WTC11 (cell line): ENCODE data around the gene COG5. TPM values are rescaled to one million over a fixed set of nuclear protein-coding genes. Genes with fewer than 3 reads are reported as not detected.

ENCODE experiments used
- ATAC-seq: fragments of 200-7000 bp; cut with Tn5 transposase; 2 replicates; pipeline ENCODE4 v1.10.0; 2021; ENCODE audit warnings: mild to moderate bottlenecking, moderate library complexity
- CTCF ChIA-PET: fragments of 300-600 bp; sonication (Branson Sonifier 250); formaldehyde crosslinking; loops from one replicate; lab custom pipeline; 2021; ENCODE audit warnings: antibody characterized with exemption; lab: Charles Lee
- POLR2A ChIA-PET: fragments of 350-600 bp; sonication (Branson Sonifier 250); formaldehyde crosslinking; loops from one replicate; lab custom pipeline; 2021; ENCODE audit warnings: antibody characterized with exemption; lab: Charles Lee
- DNase-seq: peaks from one replicate; pipeline ENCODE4 v3.0.0; 2021; ENCODE audit warnings: low spot score
- H3K27ac Mint-ChIP-seq: 2 replicates; pipeline ENCODE4 v1.8.0; 2021; ENCODE audit warnings: mixed read lengths
- H3K27me3 Mint-ChIP-seq: 2 replicates; pipeline ENCODE4 v1.8.0; 2021; ENCODE audit warnings: low read depth, mild to moderate bottlenecking, moderate library complexity, mixed read lengths
- H3K36me3 Mint-ChIP-seq: 2 replicates; pipeline ENCODE4 v1.8.0; 2021; ENCODE audit warnings: mixed read lengths
- H3K4me1 Mint-ChIP-seq: 2 replicates; pipeline ENCODE4 v1.8.0; 2022; ENCODE audit warnings: mixed read lengths
- H3K4me3 Mint-ChIP-seq: 2 replicates; pipeline ENCODE4 v1.8.0; 2021; ENCODE audit warnings: mild to moderate bottlenecking, moderate library complexity, mixed read lengths
- H3K9me3 Mint-ChIP-seq: 2 replicates; pipeline ENCODE4 v1.8.0; 2021; ENCODE audit warnings: mixed read lengths
- FOXJ3 ChIP-seq: sonication (generic); formaldehyde crosslinking; IDR thresholded peaks from 2 replicates; pipeline ENCODE4 v1.9.0; 2021; ENCODE audit warnings: missing genetic modification reagents, mild to moderate bottlenecking, borderline replicate concordance
- FOXK1 ChIP-seq: sonication (generic); formaldehyde crosslinking; IDR thresholded peaks from 2 replicates; pipeline ENCODE4 v1.8.0; 2022; ENCODE audit warnings: mild to moderate bottlenecking, moderate library complexity, missing genetic modification reagents
- FOXP1 ChIP-seq: sonication (generic); formaldehyde crosslinking; IDR thresholded peaks from 2 replicates; pipeline ENCODE4 v1.8.0; 2022; ENCODE audit warnings: missing genetic modification reagents, mild to moderate bottlenecking, moderate library complexity, borderline replicate concordance
- GABPB1 ChIP-seq: sonication (generic); formaldehyde crosslinking; IDR thresholded peaks from 2 replicates; pipeline ENCODE4 v1.8.1; 2023; ENCODE audit warnings: mild to moderate bottlenecking, missing genetic modification reagents
- HMGA2 ChIP-seq: fragments of 250-450 bp; sonication (Bioruptor Pico); IDR thresholded peaks from 2 replicates; pipeline ENCODE4 v1.4.0; 2021; ENCODE audit warnings: mild to moderate bottlenecking, moderate library complexity
- JUN ChIP-seq: sonication (generic); formaldehyde crosslinking; IDR thresholded peaks from 2 replicates; pipeline ENCODE4 v1.8.0; 2023; ENCODE audit warnings: mild to moderate bottlenecking, missing genetic modification reagents
- MXD4 ChIP-seq: fragments of 250-450 bp; sonication (Bioruptor Pico); IDR thresholded peaks from 2 replicates; pipeline ENCODE4 v1.8.0; 2021; ENCODE audit warnings: mild to moderate bottlenecking, moderate library complexity, borderline replicate concordance
- MYBL2 ChIP-seq: sonication (generic); formaldehyde crosslinking; IDR thresholded peaks from 2 replicates; pipeline ENCODE4 v1.8.1; 2023; ENCODE audit warnings: mild to moderate bottlenecking, moderate library complexity, missing genetic modification reagents
- NFATC4 ChIP-seq: fragments of 250-450 bp; sonication (Bioruptor Pico); IDR thresholded peaks from 2 replicates; pipeline ENCODE4 v1.9.0; 2021; ENCODE audit warnings: mild to moderate bottlenecking
- NFYB ChIP-seq: sonication (generic); formaldehyde crosslinking; conservative IDR thresholded peaks from 2 replicates; pipeline ENCODE4 v1.8.0; 2022; ENCODE audit warnings: low read depth, missing genetic modification reagents
- PRRX2 ChIP-seq: fragments of 250-450 bp; sonication (Bioruptor Pico); IDR thresholded peaks from 2 replicates; pipeline ENCODE4 v1.8.0; 2021; ENCODE audit warnings: mild to moderate bottlenecking
- SMAD3 ChIP-seq: sonication (generic); formaldehyde crosslinking; IDR thresholded peaks from 2 replicates; pipeline ENCODE4 v1.8.0; 2022; ENCODE audit warnings: missing genetic modification reagents, mild to moderate bottlenecking, borderline replicate concordance
- TEAD4 ChIP-seq: sonication (generic); formaldehyde crosslinking; IDR thresholded peaks from 2 replicates; pipeline ENCODE4 v1.8.0; 2022; ENCODE audit warnings: mild to moderate bottlenecking, missing genetic modification reagents
- ZBTB21 ChIP-seq: sonication (generic); formaldehyde crosslinking; IDR thresholded peaks from 2 replicates; pipeline ENCODE4 v1.8.1; 2023; ENCODE audit warnings: mild to moderate bottlenecking, missing genetic modification reagents, borderline replicate concordance
- ZNF263 ChIP-seq: sonication (generic); formaldehyde crosslinking; IDR thresholded peaks from 2 replicates; pipeline ENCODE4 v1.8.1; 2022; ENCODE audit warnings: low read depth, mild to moderate bottlenecking, moderate library complexity, missing genetic modification reagents
- total RNA-seq: library from RNA; stranded (reverse); gene quantifications from 3 replicates; pipeline ENCODE4 v1.2.3, GENCODE V29; 2021
- TF ChIP-seq, protein P1 (sequence below): sonication (generic); formaldehyde crosslinking; IDR thresholded peaks from 2 replicates; pipeline ENCODE4 v1.8.0; 2023; ENCODE audit warnings: mild to moderate bottlenecking, missing genetic modification reagents
- TF ChIP-seq, protein P2 (sequence below): sonication (generic); formaldehyde crosslinking; IDR thresholded peaks from 2 replicates; pipeline ENCODE4 v1.8.1; 2023; ENCODE audit warnings: mild to moderate bottlenecking, missing genetic modification reagents, moderate library complexity
- TF ChIP-seq, protein P3 (sequence below): sonication (generic); formaldehyde crosslinking; conservative IDR thresholded peaks from 2 replicates; pipeline ENCODE4 v1.8.1; 2022; ENCODE audit warnings: mild to moderate bottlenecking, missing genetic modification reagents
- TF ChIP-seq, protein P4 (sequence below): fragments of 250-450 bp; sonication (Bioruptor Pico); IDR thresholded peaks from 2 replicates; pipeline ENCODE4 v1.9.0; 2021; ENCODE audit warnings: mild to moderate bottlenecking, borderline replicate concordance
- TF ChIP-seq, protein P5 (sequence below): sonication (generic); formaldehyde crosslinking; IDR thresholded peaks from 2 replicates; pipeline ENCODE4 v1.8.0; 2022; ENCODE audit warnings: missing genetic modification reagents

The COG5 gene
- total RNA-seq, 1 experiment from 2014 or later, result 23.8 TPM

GRCh38 chr7:107268594-107268993, 295.1 kb downstream of the COG5 start (continued):
- TF ChIP-seq, protein P1, sequence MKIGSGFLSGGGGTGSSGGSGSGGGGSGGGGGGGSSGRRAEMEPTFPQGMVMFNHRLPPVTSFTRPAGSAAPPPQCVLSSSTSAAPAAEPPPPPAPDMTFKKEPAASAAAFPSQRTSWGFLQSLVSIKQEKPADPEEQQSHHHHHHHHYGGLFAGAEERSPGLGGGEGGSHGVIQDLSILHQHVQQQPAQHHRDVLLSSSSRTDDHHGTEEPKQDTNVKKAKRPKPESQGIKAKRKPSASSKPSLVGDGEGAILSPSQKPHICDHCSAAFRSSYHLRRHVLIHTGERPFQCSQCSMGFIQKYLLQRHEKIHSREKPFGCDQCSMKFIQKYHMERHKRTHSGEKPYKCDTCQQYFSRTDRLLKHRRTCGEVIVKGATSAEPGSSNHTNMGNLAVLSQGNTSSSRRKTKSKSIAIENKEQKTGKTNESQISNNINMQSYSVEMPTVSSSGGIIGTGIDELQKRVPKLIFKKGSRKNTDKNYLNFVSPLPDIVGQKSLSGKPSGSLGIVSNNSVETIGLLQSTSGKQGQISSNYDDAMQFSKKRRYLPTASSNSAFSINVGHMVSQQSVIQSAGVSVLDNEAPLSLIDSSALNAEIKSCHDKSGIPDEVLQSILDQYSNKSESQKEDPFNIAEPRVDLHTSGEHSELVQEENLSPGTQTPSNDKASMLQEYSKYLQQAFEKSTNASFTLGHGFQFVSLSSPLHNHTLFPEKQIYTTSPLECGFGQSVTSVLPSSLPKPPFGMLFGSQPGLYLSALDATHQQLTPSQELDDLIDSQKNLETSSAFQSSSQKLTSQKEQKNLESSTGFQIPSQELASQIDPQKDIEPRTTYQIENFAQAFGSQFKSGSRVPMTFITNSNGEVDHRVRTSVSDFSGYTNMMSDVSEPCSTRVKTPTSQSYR (CRISPR knock-in tag), result no peak

DNA sequence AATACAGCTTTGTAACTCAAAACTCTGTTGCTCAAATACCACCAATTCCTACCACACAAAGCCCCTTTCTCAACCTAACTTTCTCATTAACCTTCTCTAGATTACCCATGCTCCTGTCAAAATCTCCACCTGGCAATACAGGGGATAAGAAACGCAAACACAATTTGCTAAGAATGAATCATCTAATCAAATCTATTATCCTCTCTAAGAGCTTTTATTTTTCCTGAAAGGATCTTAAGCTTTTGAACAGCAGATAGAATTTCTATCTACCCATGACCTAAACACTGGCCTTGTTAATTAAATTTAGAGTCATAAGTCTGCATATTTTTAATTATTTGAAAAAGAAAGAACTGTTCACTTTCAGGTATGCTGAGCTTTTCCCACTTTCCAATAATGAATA, 296.6 kb downstream of the COG5 start:
- H3K36me3 Mint-ChIP-seq, result peaks cover 10% of the 10 kb centered on the region; the same call in 1 of the 2 replicates
- no peak for TF ChIP-seq PRRX2 (CRISPR knock-in tag)
- no peak for TF ChIP-seq JUN
- no peak for TF ChIP-seq MXD4 (CRISPR knock-in tag)
- TF ChIP-seq, protein P2, sequence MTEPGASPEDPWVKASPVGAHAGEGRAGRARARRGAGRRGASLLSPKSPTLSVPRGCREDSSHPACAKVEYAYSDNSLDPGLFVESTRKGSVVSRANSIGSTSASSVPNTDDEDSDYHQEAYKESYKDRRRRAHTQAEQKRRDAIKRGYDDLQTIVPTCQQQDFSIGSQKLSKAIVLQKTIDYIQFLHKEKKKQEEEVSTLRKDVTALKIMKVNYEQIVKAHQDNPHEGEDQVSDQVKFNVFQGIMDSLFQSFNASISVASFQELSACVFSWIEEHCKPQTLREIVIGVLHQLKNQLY, result no peak
- TF ChIP-seq NFATC4, result no peak
- TF ChIP-seq, protein P3, sequence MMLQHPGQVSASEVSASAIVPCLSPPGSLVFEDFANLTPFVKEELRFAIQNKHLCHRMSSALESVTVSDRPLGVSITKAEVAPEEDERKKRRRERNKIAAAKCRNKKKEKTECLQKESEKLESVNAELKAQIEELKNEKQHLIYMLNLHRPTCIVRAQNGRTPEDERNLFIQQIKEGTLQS (CRISPR knock-in tag), result no peak
- TF ChIP-seq ZNF263 (CRISPR knock-in tag), result no peak
- DNase-seq (no peak), ATAC-seq (no peak)
- H3K4me1 Mint-ChIP-seq, result no peaks in the 10 kb centered on the region
- ChIA-PET POLR2A (no interaction called here), CTCF (no interaction called here)
- no peaks in the 10 kb centered on the region for H3K9me3 Mint-ChIP-seq
- H3K27ac Mint-ChIP-seq, result no peak overlapping the region
- no peaks in the 10 kb centered on the region for H3K27me3 Mint-ChIP-seq
- H3K4me3 Mint-ChIP-seq, result no peak overlapping the region

DNA sequence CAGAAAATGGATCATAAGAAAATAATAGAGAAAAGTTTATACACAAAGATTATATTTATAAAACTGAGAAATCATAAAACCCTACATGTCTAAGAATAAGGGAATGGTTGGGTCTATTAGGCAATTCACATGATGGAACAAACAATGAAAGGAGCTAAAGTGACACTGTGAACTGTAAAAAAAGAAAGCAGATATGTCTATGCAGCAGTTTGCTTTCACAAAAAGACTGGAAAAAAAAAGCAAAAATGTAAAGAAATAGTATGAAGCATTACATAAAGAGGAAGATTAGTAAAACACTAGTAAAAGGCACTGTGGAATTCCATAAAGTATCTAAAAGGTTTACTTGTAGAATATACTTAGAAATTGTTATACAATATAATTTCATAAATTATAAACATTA, 299.0 kb downstream of the COG5 start:
- Mint-ChIP-seq H3K36me3 (0 out of 2 replicates have a peak, but pooled peaks cover 4% of the 10 kb centered on the region), H3K4me3 (no peak overlapping the region), H3K9me3 (no peaks in the 10 kb centered on the region), H3K27me3 (no peaks in the 10 kb centered on the region), H3K27ac (no peak overlapping the region), H3K4me1 (no peaks in the 10 kb centered on the region)
- POLR2A ChIA-PET, result no interaction called here
- DNase-seq (no peak), ATAC-seq (no peak)
- CTCF ChIA-PET, result no interaction called here
- TF ChIP-seq FOXK1 (CRISPR knock-in tag), result no peak
- TF ChIP-seq FOXJ3 (CRISPR knock-in tag), result no peak
- no peak for TF ChIP-seq GABPB1
- TF ChIP-seq, protein P1 (CRISPR knock-in tag), result no peak
- no peak for TF ChIP-seq SMAD3 (CRISPR knock-in tag)
- no peak for TF ChIP-seq FOXP1 (CRISPR knock-in tag)
- TF ChIP-seq, protein P4, sequence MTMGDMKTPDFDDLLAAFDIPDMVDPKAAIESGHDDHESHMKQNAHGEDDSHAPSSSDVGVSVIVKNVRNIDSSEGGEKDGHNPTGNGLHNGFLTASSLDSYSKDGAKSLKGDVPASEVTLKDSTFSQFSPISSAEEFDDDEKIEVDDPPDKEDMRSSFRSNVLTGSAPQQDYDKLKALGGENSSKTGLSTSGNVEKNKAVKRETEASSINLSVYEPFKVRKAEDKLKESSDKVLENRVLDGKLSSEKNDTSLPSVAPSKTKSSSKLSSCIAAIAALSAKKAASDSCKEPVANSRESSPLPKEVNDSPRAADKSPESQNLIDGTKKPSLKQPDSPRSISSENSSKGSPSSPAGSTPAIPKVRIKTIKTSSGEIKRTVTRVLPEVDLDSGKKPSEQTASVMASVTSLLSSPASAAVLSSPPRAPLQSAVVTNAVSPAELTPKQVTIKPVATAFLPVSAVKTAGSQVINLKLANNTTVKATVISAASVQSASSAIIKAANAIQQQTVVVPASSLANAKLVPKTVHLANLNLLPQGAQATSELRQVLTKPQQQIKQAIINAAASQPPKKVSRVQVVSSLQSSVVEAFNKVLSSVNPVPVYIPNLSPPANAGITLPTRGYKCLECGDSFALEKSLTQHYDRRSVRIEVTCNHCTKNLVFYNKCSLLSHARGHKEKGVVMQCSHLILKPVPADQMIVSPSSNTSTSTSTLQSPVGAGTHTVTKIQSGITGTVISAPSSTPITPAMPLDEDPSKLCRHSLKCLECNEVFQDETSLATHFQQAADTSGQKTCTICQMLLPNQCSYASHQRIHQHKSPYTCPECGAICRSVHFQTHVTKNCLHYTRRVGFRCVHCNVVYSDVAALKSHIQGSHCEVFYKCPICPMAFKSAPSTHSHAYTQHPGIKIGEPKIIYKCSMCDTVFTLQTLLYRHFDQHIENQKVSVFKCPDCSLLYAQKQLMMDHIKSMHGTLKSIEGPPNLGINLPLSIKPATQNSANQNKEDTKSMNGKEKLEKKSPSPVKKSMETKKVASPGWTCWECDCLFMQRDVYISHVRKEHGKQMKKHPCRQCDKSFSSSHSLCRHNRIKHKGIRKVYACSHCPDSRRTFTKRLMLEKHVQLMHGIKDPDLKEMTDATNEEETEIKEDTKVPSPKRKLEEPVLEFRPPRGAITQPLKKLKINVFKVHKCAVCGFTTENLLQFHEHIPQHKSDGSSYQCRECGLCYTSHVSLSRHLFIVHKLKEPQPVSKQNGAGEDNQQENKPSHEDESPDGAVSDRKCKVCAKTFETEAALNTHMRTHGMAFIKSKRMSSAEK (CRISPR knock-in tag), result no peak
- no peak for TF ChIP-seq HMGA2 (CRISPR knock-in tag)
- no peak for TF ChIP-seq NFATC4
- no peak for TF ChIP-seq ZBTB21 (CRISPR knock-in tag)
- TF ChIP-seq, protein P5, sequence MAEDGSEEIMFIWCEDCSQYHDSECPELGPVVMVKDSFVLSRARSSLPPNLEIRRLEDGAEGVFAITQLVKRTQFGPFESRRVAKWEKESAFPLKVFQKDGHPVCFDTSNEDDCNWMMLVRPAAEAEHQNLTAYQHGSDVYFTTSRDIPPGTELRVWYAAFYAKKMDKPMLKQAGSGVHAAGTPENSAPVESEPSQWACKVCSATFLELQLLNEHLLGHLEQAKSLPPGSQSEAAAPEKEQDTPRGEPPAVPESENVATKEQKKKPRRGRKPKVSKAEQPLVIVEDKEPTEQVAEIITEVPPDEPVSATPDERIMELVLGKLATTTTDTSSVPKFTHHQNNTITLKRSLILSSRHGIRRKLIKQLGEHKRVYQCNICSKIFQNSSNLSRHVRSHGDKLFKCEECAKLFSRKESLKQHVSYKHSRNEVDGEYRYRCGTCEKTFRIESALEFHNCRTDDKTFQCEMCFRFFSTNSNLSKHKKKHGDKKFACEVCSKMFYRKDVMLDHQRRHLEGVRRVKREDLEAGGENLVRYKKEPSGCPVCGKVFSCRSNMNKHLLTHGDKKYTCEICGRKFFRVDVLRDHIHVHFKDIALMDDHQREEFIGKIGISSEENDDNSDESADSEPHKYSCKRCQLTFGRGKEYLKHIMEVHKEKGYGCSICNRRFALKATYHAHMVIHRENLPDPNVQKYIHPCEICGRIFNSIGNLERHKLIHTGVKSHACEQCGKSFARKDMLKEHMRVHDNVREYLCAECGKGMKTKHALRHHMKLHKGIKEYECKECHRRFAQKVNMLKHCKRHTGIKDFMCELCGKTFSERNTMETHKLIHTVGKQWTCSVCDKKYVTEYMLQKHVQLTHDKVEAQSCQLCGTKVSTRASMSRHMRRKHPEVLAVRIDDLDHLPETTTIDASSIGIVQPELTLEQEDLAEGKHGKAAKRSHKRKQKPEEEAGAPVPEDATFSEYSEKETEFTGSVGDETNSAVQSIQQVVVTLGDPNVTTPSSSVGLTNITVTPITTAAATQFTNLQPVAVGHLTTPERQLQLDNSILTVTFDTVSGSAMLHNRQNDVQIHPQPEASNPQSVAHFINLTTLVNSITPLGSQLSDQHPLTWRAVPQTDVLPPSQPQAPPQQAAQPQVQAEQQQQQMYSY (CRISPR knock-in tag), result no peak
- no peak for TF ChIP-seq MYBL2
- no peak for TF ChIP-seq TEAD4 (CRISPR knock-in tag)
- no peak for TF ChIP-seq NFYB
